B cell (primary cell): Measurements from ENCODE around the gene MAPKBP1. TPM values are rescaled to one million over a fixed set of nuclear protein-coding genes. Genes with fewer than 3 reads are reported as not detected.

ENCODE experiments used
- ATAC-seq: fragments of 200-7000 bp; cut with Tn5 transposase; one replicate; pipeline ENCODE4 v1.10.0; 2021; ENCODE audit warnings: low read depth, mild to moderate bottlenecking, moderate number of reproducible peaks, moderate library complexity
- CTCF ChIA-PET: fragments of 350-600 bp; sonication (Branson Sonifier 250); formaldehyde crosslinking; loops from one replicate; lab custom pipeline; 2021; ENCODE audit warnings: antibody characterized with exemption, inconsistent platforms; lab: Charles Lee
- POLR2A ChIA-PET: fragments of 350-600 bp; sonication (Branson Sonifier 250); formaldehyde crosslinking; loops from one replicate; lab custom pipeline; 2021; ENCODE audit warnings: antibody characterized with exemption; lab: Charles Lee
- DNase-seq: peaks from one replicate; pipeline ENCODE4 v3.0.0; 2013
- H2AFZ ChIP-seq: 2 replicates; pipeline ENCODE4 v1.6.1; 2012; ENCODE audit warnings: mild to moderate bottlenecking, low read depth, low read length; ENCODE audit not compliant: insufficient read depth, poor library complexity, severe bottlenecking
- H3K27ac ChIP-seq, 2 donors: 1 replicate in 1 of 2; 2 replicates in 1 of 2; pipeline ENCODE4 v1.5.1; 2012 to 2013; ENCODE audit warnings: low read length in 2 of 2, mild to moderate bottlenecking in 2 of 2, moderate library complexity in 1 of 2
- H3K27me3 ChIP-seq, 4 experiments: fragments of 200-600 bp in 1 of 4; sonication (generic) in 1 of 4; replicated peaks in 1 of 4; 1 replicate in 2 of 4; 2 replicates in 2 of 4; pipeline versions ENCODE4 v1.6.1 to v1.7.0; 2013 to 2016; ENCODE audit warnings: low read length in 3 of 4, mild to moderate bottlenecking in 2 of 4, mixed read lengths in 1 of 4, moderate library complexity in 1 of 4; ENCODE audit not compliant: insufficient read depth in 4 of 4, control insufficient read depth in 3 of 4; ENCODE audit errors: control extremely low read depth in 1 of 4
- H3K36me3 ChIP-seq, 2 experiments: replicated peaks in 1 of 2; 1 replicate in 1 of 2; 2 replicates in 1 of 2; pipeline versions ENCODE4 v1.6.1 to v1.7.1; 2013; ENCODE audit warnings: low read length in 1 of 2; ENCODE audit not compliant: insufficient read depth in 2 of 2, control insufficient read depth in 1 of 2; ENCODE audit errors: control extremely low read depth in 1 of 2, extremely low read depth in 1 of 2
- H3K4me1 ChIP-seq, 2 donors: fragments of 200-600 bp in 1 of 2; sonication (generic) in 1 of 2; 1 replicate in 1 of 2; 2 replicates in 1 of 2; pipeline versions ENCODE4 v1.5.1 to v1.6.1; 2013 to 2017; ENCODE audit warnings: low read length in 2 of 2; ENCODE audit not compliant: control insufficient read depth in 2 of 2, insufficient read depth in 2 of 2
- H3K4me2 ChIP-seq: replicated peaks from 2 replicates; pipeline ENCODE3; 2012; ENCODE audit warnings: mild to moderate bottlenecking, low read depth, low read length; ENCODE audit not compliant: poor library complexity, severe bottlenecking
- H3K4me3 ChIP-seq, 5 experiments: fragments of 200-600 bp in 1 of 5; sonication (generic) in 1 of 5; 1 replicate in 3 of 5; 2 replicates in 2 of 5; pipeline versions ENCODE4 v1.5.1 to v1.7.0; 2011 to 2016; ENCODE audit warnings: low read length in 4 of 5, mild to moderate bottlenecking in 4 of 5, low read depth in 2 of 5, control low read depth in 1 of 5, moderate library complexity in 1 of 5; ENCODE audit not compliant: insufficient read depth in 1 of 5; ENCODE audit errors: control extremely low read depth in 1 of 5, extremely low read depth in 1 of 5
- H3K79me2 ChIP-seq: fragments of 200-600 bp; sonication (generic); one replicate; pipeline ENCODE4 v1.6.0; 2016; ENCODE audit warnings: low read length; ENCODE audit not compliant: control insufficient read depth, insufficient read depth
- H3K9ac ChIP-seq: fragments of 200-600 bp; sonication (generic); 2 replicates; pipeline ENCODE4 v1.6.1; 2017; ENCODE audit warnings: mild to moderate bottlenecking, low read length, moderate library complexity
- H3K9me3 ChIP-seq, 3 donors: one replicate each; pipeline versions ENCODE4 v1.6.1 to v1.7.1; 2013; ENCODE audit warnings: low read length in 2 of 3; ENCODE audit not compliant: control insufficient read depth in 2 of 3, insufficient read depth in 1 of 3; ENCODE audit errors: control extremely low read depth in 1 of 3
- H4K20me1 ChIP-seq: 2 replicates; pipeline ENCODE4 v1.6.0; 2012; ENCODE audit warnings: mild to moderate bottlenecking, low read length; ENCODE audit not compliant: insufficient read depth, control insufficient read depth, poor library complexity, severe bottlenecking
- H3K27ac Mint-ChIP-seq: one replicate; pipeline ENCODE4 v1.8.0; 2021; ENCODE audit warnings: mixed read lengths
- H3K27me3 Mint-ChIP-seq: one replicate; pipeline ENCODE4 v1.8.0; 2021; ENCODE audit warnings: mixed read lengths
- H3K4me1 Mint-ChIP-seq: one replicate; pipeline ENCODE4 v1.8.0; 2021; ENCODE audit warnings: mixed read lengths
- H3K4me3 Mint-ChIP-seq: one replicate; pipeline ENCODE4 v1.8.0; 2021; ENCODE audit warnings: mixed read lengths
- H3K9me3 Mint-ChIP-seq: one replicate; pipeline ENCODE4 v1.8.0; 2022; ENCODE audit warnings: mixed read lengths; ENCODE audit not compliant: insufficient read depth
- EZH2 ChIP-seq: IDR thresholded peaks from 2 replicates; pipeline ENCODE4 v1.6.1; 2012; ENCODE audit warnings: borderline replicate concordance, low read depth, mild to moderate bottlenecking, moderate library complexity, low read length; ENCODE audit not compliant: insufficient read depth, poor library complexity, severe bottlenecking
- WGBS: methylation state at CpG from one replicate; pipeline ENCODE4 v1.1.5; 2013; ENCODE audit warnings: missing lambda C conversion rate; ENCODE audit not compliant: insufficient coverage; 5-methylcytosine and 5-hydroxymethylcytosine counted together
- intact Hi-C: fragments of 100-400 bp; cut with micrococcal nuclease; formaldehyde crosslinking; loops from one replicate; pipeline ENCODE4 v1.10.0; 2022
- polyA minus RNA-seq: library from RNA; depleted of rRNA, polyadenylated mRNA; stranded (reverse); fragments of >200 nt; gene quantifications from 2 replicates; pipeline ENCODE4 v1.2.3, GENCODE V29; 2012
- polyA plus RNA-seq: library from polyadenylated mRNA; depleted of rRNA; stranded (reverse); fragments of >200 nt; gene quantifications from 2 replicates; pipeline ENCODE4 v1.2.3, GENCODE V29; 2012
- total RNA-seq, 2 donors: library from RNA; stranded (reverse); fragments of 120-200 nt in 1 of 2; gene quantifications; 1 replicate in 1 of 2; 2 replicates in 1 of 2; pipeline versions ENCODE4 v1.2.3 to v1.2.4, GENCODE V29; 2013 to 2022
- TF ChIP-seq, protein P1 (sequence below): fragments of 200-600 bp; IDR thresholded peaks from one replicate; pipeline ENCODE4 v1.8.0; 2022; ENCODE audit warnings: antibody characterized with exemption, mild to moderate bottlenecking

Gene MAPKBP1, protein sequence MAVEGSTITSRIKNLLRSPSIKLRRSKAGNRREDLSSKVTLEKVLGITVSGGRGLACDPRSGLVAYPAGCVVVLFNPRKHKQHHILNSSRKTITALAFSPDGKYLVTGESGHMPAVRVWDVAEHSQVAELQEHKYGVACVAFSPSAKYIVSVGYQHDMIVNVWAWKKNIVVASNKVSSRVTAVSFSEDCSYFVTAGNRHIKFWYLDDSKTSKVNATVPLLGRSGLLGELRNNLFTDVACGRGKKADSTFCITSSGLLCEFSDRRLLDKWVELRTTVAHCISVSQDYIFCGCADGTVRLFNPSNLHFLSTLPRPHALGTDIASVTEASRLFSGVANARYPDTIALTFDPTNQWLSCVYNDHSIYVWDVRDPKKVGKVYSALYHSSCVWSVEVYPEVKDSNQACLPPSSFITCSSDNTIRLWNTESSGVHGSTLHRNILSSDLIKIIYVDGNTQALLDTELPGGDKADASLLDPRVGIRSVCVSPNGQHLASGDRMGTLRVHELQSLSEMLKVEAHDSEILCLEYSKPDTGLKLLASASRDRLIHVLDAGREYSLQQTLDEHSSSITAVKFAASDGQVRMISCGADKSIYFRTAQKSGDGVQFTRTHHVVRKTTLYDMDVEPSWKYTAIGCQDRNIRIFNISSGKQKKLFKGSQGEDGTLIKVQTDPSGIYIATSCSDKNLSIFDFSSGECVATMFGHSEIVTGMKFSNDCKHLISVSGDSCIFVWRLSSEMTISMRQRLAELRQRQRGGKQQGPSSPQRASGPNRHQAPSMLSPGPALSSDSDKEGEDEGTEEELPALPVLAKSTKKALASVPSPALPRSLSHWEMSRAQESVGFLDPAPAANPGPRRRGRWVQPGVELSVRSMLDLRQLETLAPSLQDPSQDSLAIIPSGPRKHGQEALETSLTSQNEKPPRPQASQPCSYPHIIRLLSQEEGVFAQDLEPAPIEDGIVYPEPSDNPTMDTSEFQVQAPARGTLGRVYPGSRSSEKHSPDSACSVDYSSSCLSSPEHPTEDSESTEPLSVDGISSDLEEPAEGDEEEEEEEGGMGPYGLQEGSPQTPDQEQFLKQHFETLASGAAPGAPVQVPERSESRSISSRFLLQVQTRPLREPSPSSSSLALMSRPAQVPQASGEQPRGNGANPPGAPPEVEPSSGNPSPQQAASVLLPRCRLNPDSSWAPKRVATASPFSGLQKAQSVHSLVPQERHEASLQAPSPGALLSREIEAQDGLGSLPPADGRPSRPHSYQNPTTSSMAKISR (N-terminal part only)
- total RNA-seq (59.2 and 65.5 TPM in 2 replicates), polyA plus RNA-seq (13.9 and 14.1 TPM in 2 replicates), polyA minus RNA-seq (17.4 and 30.8 TPM in 2 replicates)
- total RNA-seq (2013) = 15.5 TPM

DNA sequence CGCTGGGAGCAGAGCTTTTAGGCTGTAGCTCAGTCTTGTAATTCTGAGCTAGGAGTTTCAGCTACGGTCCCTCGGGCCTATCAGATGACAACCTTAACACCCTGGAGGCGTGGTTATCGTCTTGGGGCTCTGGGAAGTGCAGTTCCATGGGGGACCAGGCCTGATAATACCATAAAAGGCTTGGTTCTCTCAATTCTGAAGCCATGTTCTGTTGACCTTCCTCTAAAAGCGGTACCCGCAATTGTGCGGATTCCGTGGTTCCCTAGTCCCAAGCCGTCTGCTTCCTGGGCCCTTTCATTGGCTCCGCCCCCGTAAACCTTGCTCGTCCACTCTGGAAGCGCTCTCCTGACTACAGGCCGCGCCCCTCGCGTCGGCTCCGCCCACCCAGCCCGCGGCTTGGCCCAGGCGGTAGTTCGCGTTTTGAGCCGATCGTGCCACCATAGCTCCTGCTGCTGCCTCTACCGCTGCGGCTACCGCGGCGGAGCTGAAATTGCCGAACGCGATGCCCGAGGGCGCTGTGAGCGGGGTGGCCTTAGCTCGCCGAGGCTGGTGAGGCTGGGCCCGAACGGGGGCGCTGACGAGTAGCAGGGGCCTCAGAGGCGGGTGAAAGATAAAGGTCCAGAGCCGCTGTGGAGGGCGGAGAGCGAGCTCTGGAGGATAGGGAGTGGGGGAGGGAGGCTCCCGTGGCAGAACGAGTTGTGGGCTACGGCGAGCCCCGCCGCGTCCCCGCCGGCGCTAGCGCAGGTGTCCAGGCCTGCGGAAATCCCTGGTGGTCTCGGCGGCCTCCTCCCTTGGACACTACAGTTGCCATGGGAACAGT is at the start of gene MAPKBP1:
Gene MAPKBP1 (plus strand): TSS at position 423 of the 820 bp plus-strand sequence. CDS start 792 bp downstream, outside the sequence.
- Histone ChIP-seq H3K36me3 (no peaks in the 10 kb centered on the region), H3K79me2 (peaks cover 38% of the 10 kb centered on the region), H3K27ac (peak within 1 kb of the TSS; percentile 62 to 71), H2AFZ (peak within 1 kb of the TSS; percentile 82), H3K9me3 (no peaks in the 10 kb centered on the region), H4K20me1 (no peaks in the 10 kb centered on the region), H3K4me3 (peak within 1 kb of the TSS; percentile 75 to 87 (median 78)), H3K27me3 (no peaks in the 10 kb centered on the region), H3K4me2 (peak within 1 kb of the TSS; percentile 89), H3K9ac (peak within 1 kb of the TSS; percentile 87), H3K4me1 (peaks cover 30 to 32% of the 10 kb centered on the region in 2 donors)
- ATAC-seq = peak; percentile 91
- WGBS = under 1% methylated on average over 62 of the region's 62 CpGs
- peak; percentile 99 for DNase-seq
- Mint-ChIP-seq H3K4me1 (peaks cover 57% of the 10 kb centered on the region), H3K4me3 (peak within 1 kb of the TSS; percentile 99), H3K27me3 (no peaks in the 10 kb centered on the region), H3K27ac (peak within 1 kb of the TSS; percentile 96), H3K9me3 (no peaks in the 10 kb centered on the region)
- ChIA-PET CTCF (interaction anchor here (0.5 to 20.0 kb wide), 33 partner anchors 8 to 981 kb away, joined by 3 to 716 read pairs (median 7); partner anchors contain the start of genes EHD4, JMJD7, MGA and RPAP1), POLR2A (interaction anchor here (0.6 to 2.0 kb wide), 9 partner anchors 9 to 876 kb away, joined by 3 to 14 read pairs (median 5); partner anchors contain the start of gene MGA)
- no peak for TF ChIP-seq EZH2
- TF ChIP-seq, protein P1, sequence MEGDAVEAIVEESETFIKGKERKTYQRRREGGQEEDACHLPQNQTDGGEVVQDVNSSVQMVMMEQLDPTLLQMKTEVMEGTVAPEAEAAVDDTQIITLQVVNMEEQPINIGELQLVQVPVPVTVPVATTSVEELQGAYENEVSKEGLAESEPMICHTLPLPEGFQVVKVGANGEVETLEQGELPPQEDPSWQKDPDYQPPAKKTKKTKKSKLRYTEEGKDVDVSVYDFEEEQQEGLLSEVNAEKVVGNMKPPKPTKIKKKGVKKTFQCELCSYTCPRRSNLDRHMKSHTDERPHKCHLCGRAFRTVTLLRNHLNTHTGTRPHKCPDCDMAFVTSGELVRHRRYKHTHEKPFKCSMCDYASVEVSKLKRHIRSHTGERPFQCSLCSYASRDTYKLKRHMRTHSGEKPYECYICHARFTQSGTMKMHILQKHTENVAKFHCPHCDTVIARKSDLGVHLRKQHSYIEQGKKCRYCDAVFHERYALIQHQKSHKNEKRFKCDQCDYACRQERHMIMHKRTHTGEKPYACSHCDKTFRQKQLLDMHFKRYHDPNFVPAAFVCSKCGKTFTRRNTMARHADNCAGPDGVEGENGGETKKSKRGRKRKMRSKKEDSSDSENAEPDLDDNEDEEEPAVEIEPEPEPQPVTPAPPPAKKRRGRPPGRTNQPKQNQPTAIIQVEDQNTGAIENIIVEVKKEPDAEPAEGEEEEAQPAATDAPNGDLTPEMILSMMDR = peak; percentile 83
- intact Hi-C loops = loop anchor here (1.0 to 5.0 kb wide), 12 partner anchors 9 to 869 kb away; partner anchors contain the start of genes EHD4, INO80, JMJD7 and MGA
